K562 (cell line): Measurements from ENCODE around the gene ERVW-1. TPM values are rescaled to one million over a fixed set of nuclear protein-coding genes. Genes with fewer than 3 reads are reported as not detected.
A peak's percentile ranks its signal among the peaks of the same experiment; 100 is the strongest.

ENCODE experiments used
- COPS2 ChIP-seq: fragments of 450-650 bp; conservative IDR thresholded peaks from 2 replicates; pipeline ENCODE4 v1.6.1; 2016; ENCODE audit warnings: mild to moderate bottlenecking, moderate library complexity
- CREM ChIP-seq: IDR thresholded peaks from 2 replicates; pipeline ENCODE4 v1.6.1; 2014; ENCODE audit warnings: antibody characterized with exemption, low read depth
- MLX ChIP-seq, 2 experiments: fragments of 450-650 bp in 1 of 2; sonication (generic) in 1 of 2; formaldehyde crosslinking; conservative IDR thresholded peaks; 2 replicates each; pipeline versions ENCODE4 v1.4.0 to v1.8.1; 2020 to 2022; ENCODE audit warnings: mild to moderate bottlenecking in 1 of 2, missing genetic modification reagents in 1 of 2
- NFE2 ChIP-seq: IDR thresholded peaks from 2 replicates; pipeline ENCODE4 v1.6.1; 2014; ENCODE audit warnings: antibody characterized with exemption, low read depth
- NFXL1 ChIP-seq: fragments of 450-650 bp; formaldehyde crosslinking; IDR thresholded peaks from 2 replicates; pipeline ENCODE4 v1.4.0; 2021; ENCODE audit warnings: mild to moderate bottlenecking
- POU5F1 ChIP-seq: fragments of 150-350 bp; IDR thresholded peaks from 2 replicates; pipeline ENCODE4 v1.6.1; 2014; ENCODE audit warnings: borderline replicate concordance, low read length, low read depth, mild to moderate bottlenecking; ENCODE audit not compliant: partially characterized antibody
- RBM34 ChIP-seq: fragments of 200-400 bp; formaldehyde crosslinking; IDR thresholded peaks from 2 replicates; pipeline ENCODE4 v1.6.1; 2018; ENCODE audit warnings: low read length, borderline replicate concordance; ENCODE audit not compliant: insufficient read depth
- SIN3B ChIP-seq: fragments of 450-650 bp; IDR thresholded peaks from 2 replicates; pipeline ENCODE4 v1.6.1; 2017; ENCODE audit warnings: low read depth, mild to moderate bottlenecking, moderate library complexity
- SUPT5H ChIP-seq: fragments of 450-650 bp; IDR thresholded peaks from 2 replicates; pipeline ENCODE4 v1.6.1; 2016
- TFAP4 ChIP-seq: sonication (generic); formaldehyde crosslinking; IDR thresholded peaks from 2 replicates; pipeline ENCODE4 v1.8.0; 2022; ENCODE audit warnings: missing genetic modification reagents, mild to moderate bottlenecking, moderate library complexity, borderline replicate concordance
- XRCC3 ChIP-seq: fragments of 450-650 bp; IDR thresholded peaks from 2 replicates; pipeline ENCODE4 v1.6.1; 2017; ENCODE audit warnings: mild to moderate bottlenecking, moderate library complexity
- ZNF12 ChIP-seq: sonication (generic); formaldehyde crosslinking; IDR thresholded peaks from 2 replicates; pipeline ENCODE4 v1.4.0; 2020; ENCODE audit warnings: mild to moderate bottlenecking, missing genetic modification reagents
- ZNF398 ChIP-seq: fragments of 250-450 bp; sonication (Bioruptor Pico); IDR thresholded peaks from 2 replicates; pipeline ENCODE4 v1.8.0; 2021; ENCODE audit warnings: moderate library complexity, mild to moderate bottlenecking, inconsistent platforms
- ZNF407 ChIP-seq: fragments of 450-650 bp; IDR thresholded peaks from 2 replicates; pipeline ENCODE4 v1.6.1; 2016; ENCODE audit warnings: low read depth
- polyA plus RNA-seq, 8 experiments: library from polyadenylated mRNA; depleted of rRNA in 4 of 8; stranded (reverse) in 5 of 8; unstranded in 3 of 8; fragments of >200 nt; fragmentation: Nextera tagmentation in 2 of 8; fragmentation: Illumina TruSeq in 1 of 8; extraction: Ambion mirVana in 2 of 8; extraction: Trizol in 1 of 8; gene quantifications; 2 replicates each; pipeline versions ENCODE4 v1.2.1 to v1.2.3, GENCODE V29; 2011 to 2014; ENCODE audit warnings: inconsistent platforms in 1 of 8, missing spikeins in 1 of 8
- total RNA-seq, 7 experiments: library from RNA; depleted of rRNA in 6 of 7; stranded (reverse); fragments of >200 nt in 6 of 7; fragmentation: Illumina TruSeq in 2 of 7; extraction: Trizol in 2 of 7; gene quantifications; 2 replicates each; pipeline versions ENCODE4 v1.2.1 to v1.2.3, GENCODE V29; 2011 to 2021; ENCODE audit warnings: low replicate concordance in 1 of 7

Gene ERVW-1
- total and polyA plus RNA-seq, 9 of the 15 experiments (the other 6 are each of a cell fraction or from before 2014, with no cell fraction given): not detected

DNA sequence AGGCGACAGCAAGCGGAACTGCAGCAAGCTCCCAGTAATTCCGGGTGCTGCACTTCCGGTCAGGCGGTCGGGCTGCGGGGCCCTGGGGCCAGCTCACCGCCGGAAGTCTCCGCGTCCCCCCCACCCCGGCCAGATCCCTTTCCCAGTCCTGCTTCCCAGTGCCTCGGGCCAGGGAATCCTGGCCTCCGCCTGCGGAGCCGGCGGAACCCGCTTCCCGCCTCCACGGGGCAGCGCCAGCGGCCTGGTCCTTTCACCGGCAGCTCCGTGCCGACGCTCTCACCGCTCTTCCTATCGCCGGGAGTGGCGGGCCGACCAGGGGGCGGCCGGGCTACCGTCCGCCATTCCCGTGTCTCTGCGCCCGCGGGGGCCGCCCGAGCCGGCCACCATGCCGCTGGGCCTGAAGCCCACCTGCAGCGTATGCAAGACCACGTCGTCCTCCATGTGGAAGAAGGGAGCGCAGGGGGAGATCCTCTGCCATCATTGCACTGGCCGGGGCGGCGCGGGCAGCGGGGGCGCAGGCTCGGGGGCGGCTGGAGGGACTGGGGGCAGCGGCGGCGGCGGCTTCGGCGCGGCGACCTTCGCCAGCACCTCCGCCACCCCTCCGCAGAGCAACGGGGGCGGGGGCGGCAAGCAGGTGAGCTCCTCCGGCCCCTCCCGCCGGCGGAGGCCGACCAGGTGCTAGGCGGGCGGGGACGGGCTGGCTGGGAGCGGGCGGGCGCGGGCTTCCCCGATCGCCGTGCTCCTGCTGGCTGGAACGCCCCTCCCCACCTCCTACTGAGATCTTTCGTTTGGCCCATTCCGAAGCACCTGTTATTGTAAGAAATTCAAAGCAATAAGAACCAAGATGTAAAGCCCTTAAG lies 30.2 kb downstream of the ERVW-1 start, which contains the start of gene GATAD1 (continued):
- TF ChIP-seq ZNF398: no peak
- no peak for TF ChIP-seq MLX (CRISPR knock-in tag; conservative IDR thresholded peaks at IDR 0.05)
- peak; percentile 61; the same call in 1 of the 2 replicates for TF ChIP-seq RBM34
- TF ChIP-seq SIN3B: no peak; the same call in 1 of the 2 replicates
- peak; percentile 42 for TF ChIP-seq CREM
- TF ChIP-seq COPS2: no peak
- no peak for TF ChIP-seq POU5F1
- TF ChIP-seq TFAP4 (CRISPR knock-in tag): peak; percentile 66
- TF ChIP-seq ZNF12 (CRISPR knock-in tag): no peak
- TF ChIP-seq NFXL1 (CRISPR knock-in tag): no peak
- TF ChIP-seq XRCC3: no peak
- TF ChIP-seq SUPT5H: peak; percentile 96
- TF ChIP-seq ZNF407: peak; percentile 38; the same call in 1 of the 2 replicates
- TF ChIP-seq NFE2: no peak
